Esophagus squamous epithelium (tissue), 4 donors: ENCODE measurements around the gene GREB1.

Experiments used
- POLR2A ChIP-seq, 4 donors: fragments of 450-650 bp; IDR thresholded peaks; one replicate each; pipeline ENCODE4 v1.6.1; 2017; ENCODE audit warnings: antibody characterized with exemption in 4 of 4, mild to moderate bottlenecking in 4 of 4, moderate library complexity in 3 of 4
- TF ChIP-seq, protein P1 (sequence below), 6 experiments: fragments of 450-650 bp in 4 of 6; fragments of 200-600 bp in 2 of 6; sonication (generic) in 2 of 6; IDR thresholded peaks; one replicate each; pipeline ENCODE4 v1.5.1; 2016 to 2019; ENCODE audit warnings: antibody characterized with exemption in 6 of 6, mild to moderate bottlenecking in 4 of 6, moderate library complexity in 4 of 6

DNA sequence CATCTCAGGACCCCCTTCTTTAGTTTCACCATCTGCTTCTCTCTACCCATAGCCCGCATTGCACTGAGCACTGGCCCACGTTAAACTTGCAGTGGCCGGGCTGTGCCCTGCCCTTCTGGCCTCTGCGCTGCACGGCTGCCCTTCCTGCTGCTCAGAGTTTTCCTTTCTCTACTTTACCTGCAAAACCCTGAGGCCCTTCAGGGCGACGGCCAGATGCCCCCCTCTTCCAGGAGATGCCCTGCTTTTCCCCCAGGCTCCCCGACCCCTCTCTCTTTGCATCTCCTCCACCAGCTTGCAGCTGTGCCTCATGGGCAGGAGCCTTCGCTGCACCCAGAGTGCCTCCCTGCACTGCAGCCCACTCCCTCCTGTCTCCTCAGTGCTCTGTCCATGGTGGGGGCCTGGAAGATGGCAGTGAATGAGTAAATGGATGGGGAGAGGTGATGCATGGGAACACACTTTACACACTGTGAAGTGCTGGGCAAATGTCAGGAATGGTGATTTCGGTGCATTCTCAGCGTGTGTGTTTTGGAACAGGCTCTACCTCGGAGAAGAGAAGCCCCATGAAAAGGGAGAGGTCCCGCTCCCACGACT, 82.3 kb downstream of the GREB1 start:
- TF ChIP-seq, protein P1, sequence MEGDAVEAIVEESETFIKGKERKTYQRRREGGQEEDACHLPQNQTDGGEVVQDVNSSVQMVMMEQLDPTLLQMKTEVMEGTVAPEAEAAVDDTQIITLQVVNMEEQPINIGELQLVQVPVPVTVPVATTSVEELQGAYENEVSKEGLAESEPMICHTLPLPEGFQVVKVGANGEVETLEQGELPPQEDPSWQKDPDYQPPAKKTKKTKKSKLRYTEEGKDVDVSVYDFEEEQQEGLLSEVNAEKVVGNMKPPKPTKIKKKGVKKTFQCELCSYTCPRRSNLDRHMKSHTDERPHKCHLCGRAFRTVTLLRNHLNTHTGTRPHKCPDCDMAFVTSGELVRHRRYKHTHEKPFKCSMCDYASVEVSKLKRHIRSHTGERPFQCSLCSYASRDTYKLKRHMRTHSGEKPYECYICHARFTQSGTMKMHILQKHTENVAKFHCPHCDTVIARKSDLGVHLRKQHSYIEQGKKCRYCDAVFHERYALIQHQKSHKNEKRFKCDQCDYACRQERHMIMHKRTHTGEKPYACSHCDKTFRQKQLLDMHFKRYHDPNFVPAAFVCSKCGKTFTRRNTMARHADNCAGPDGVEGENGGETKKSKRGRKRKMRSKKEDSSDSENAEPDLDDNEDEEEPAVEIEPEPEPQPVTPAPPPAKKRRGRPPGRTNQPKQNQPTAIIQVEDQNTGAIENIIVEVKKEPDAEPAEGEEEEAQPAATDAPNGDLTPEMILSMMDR (IDR thresholded peaks at IDR 0.05): no peak
- TF ChIP-seq POLR2A (IDR thresholded peaks at IDR 0.05): no peak
